Choroid plexus epithelial cell (primary cell): ENCODE data around the gene STRN3.
"Not testable (repeated sequence)": the region's sequence is repeated elsewhere in the genome, so short reads cannot be mapped to it uniquely, and the experiment has no call there.

ENCODE experiments used
- DNase-seq: peaks from one replicate; pipeline ENCODE4 v3.0.0-alpha.2; 2010; ENCODE audit warnings: low read depth
- H3K4me3 ChIP-seq: 2 replicates; pipeline ENCODE4 v1.5.1; 2011; ENCODE audit warnings: low read depth, mild to moderate bottlenecking, control low read depth, low read length, moderate library complexity
- CTCF ChIP-seq: conservative IDR thresholded peaks from 2 replicates; pipeline ENCODE4 v1.5.1; 2011; ENCODE audit warnings: low read depth, mild to moderate bottlenecking, control low read depth, inconsistent platforms, low read length, moderate library complexity

STRN3 gene

GRCh38 chr14:30903285-30904124 lies 122.7 kb downstream of the STRN3 start:
- no peak overlapping the region for H3K4me3 ChIP-seq
- no peak for DNase-seq
- no peak for TF ChIP-seq CTCF

GRCh38 chr14:30897121-30897520 lies 129.1 kb downstream of the STRN3 start:
- H3K4me3 ChIP-seq, DNase-seq: not testable (repeated sequence)

GRCh38 chr14:30896435-30896834 lies 129.7 kb downstream of the STRN3 start:
- no peak overlapping the region for H3K4me3 ChIP-seq
- no peak for TF ChIP-seq CTCF
- DNase-seq, result no peak

- TF ChIP-seq CTCF, result no peak
- no peak for DNase-seq
- no peak overlapping the region for H3K4me3 ChIP-seq
Observed at GRCh38 chr14:30894923-30895515, 131.2 kb downstream of the STRN3 start.

- DNase-seq, result no peak
- no peak for TF ChIP-seq CTCF
- H3K4me3 ChIP-seq, result no peak overlapping the region
Observed at GRCh38 chr14:30893819-30894218, 132.4 kb downstream of the STRN3 start.

- no peak for DNase-seq
- no peak overlapping the region for H3K4me3 ChIP-seq
- TF ChIP-seq CTCF, result no peak
Observed at GRCh38 chr14:30889244-30889594, 137.0 kb downstream of the STRN3 start.

- no peak for TF ChIP-seq CTCF
- H3K4me3 ChIP-seq, result no peak overlapping the region
- DNase-seq, result no peak
Observed at GRCh38 chr14:30888480-30889243, 137.5 kb downstream of the STRN3 start.
